Endothelial cell of umbilical vein (primary cell): ENCODE data around the gene ZNF428. TPM values are rescaled to one million over a fixed set of nuclear protein-coding genes. Genes with fewer than 3 reads are reported as not detected.

Source experiments
- BruUV-seq: library from RNA; stranded (reverse); fragments of 400-500 nt; replicated peaks from 2 replicates; lab custom pipeline; 2021; lab: Mats Ljungman, UMichigan
- CTCF ChIA-PET: fragments of 300-600, 350-600 bp; sonication (Branson Sonifier 250); formaldehyde crosslinking; loops from one replicate; lab custom pipeline; 2021; ENCODE audit warnings: antibody characterized with exemption, inconsistent platforms; lab: Charles Lee
- POLR2A ChIA-PET: fragments of 300-600, 350-600 bp; sonication (Branson Sonifier 250); formaldehyde crosslinking; loops from one replicate; lab custom pipeline; 2021; ENCODE audit warnings: antibody characterized with exemption, inconsistent platforms; lab: Charles Lee
- DNase-seq: peaks from one replicate; pipeline ENCODE4 v3.0.0-alpha.2; 2011; ENCODE audit warnings: low read depth, low spot score
- FAIRE-seq: peaks from 2 replicates; lab custom pipeline; 2011; peaks lifted over from hg19 to GRCh38; lab: Jason Lieb, UNC
- H2AFZ ChIP-seq: 2 replicates; pipeline ENCODE4 v1.6.0; 2012; ENCODE audit warnings: low read depth, low read length, control low read depth, inconsistent platforms
- H3K27ac ChIP-seq: 2 replicates; pipeline ENCODE4 v1.5.1; 2011; ENCODE audit warnings: low read depth, mild to moderate bottlenecking, control low read depth, low read length, moderate library complexity; ENCODE audit not compliant: insufficient read depth
- H3K27me3 ChIP-seq, 2 experiments: 2 replicates each; pipeline versions ENCODE4 v1.6.0 to v1.6.1; 2011; ENCODE audit warnings: low read length in 2 of 2, mixed read lengths in 1 of 2; ENCODE audit not compliant: control insufficient read depth in 2 of 2, insufficient read depth in 2 of 2
- H3K36me3 ChIP-seq, 2 experiments: 2 replicates in 1 of 2; 3 replicates in 1 of 2; pipeline ENCODE4 v1.5.1; 2011; ENCODE audit warnings: low read length in 2 of 2, mild to moderate bottlenecking in 1 of 2, moderate library complexity in 1 of 2; ENCODE audit not compliant: control insufficient read depth in 2 of 2, insufficient read depth in 2 of 2; ENCODE audit errors: extremely low read depth in 1 of 2
- H3K4me1 ChIP-seq: 3 replicates; pipeline ENCODE4 v1.5.1; 2011; ENCODE audit warnings: mild to moderate bottlenecking, low read length; ENCODE audit not compliant: control insufficient read depth, insufficient read depth; ENCODE audit errors: extremely low read depth
- H3K4me2 ChIP-seq: 2 replicates; pipeline ENCODE4 v1.6.1; 2011; ENCODE audit warnings: low read length, control low read depth, mixed read lengths; ENCODE audit not compliant: insufficient read depth
- H3K4me3 ChIP-seq, 3 experiments: fragments of 200-600 bp in 1 of 3; sonication (generic), shearing (Covaris generic) in 1 of 3; replicated peaks in 1 of 3; 2 replicates each; pipeline ENCODE4 v1.5.1; 2011 to 2016; ENCODE audit warnings: control low read depth in 3 of 3, low read length in 3 of 3, mild to moderate bottlenecking in 2 of 3, inconsistent platforms in 1 of 3, low read depth in 1 of 3, moderate library complexity in 1 of 3; ENCODE audit not compliant: insufficient read depth in 1 of 3
- H3K79me2 ChIP-seq: 2 replicates; pipeline ENCODE4 v1.6.0; 2012; ENCODE audit warnings: low read length, inconsistent platforms; ENCODE audit not compliant: control insufficient read depth, insufficient read depth
- H3K9ac ChIP-seq: replicated peaks from 2 replicates; pipeline ENCODE3; 2011; ENCODE audit warnings: low read length, control low read depth; ENCODE audit not compliant: insufficient read depth; ENCODE audit errors: extremely low read depth
- H3K9me1 ChIP-seq: replicated peaks from 3 replicates; pipeline ENCODE4 v1.6.0; 2011; ENCODE audit warnings: mild to moderate bottlenecking, low read length; ENCODE audit not compliant: control insufficient read depth, insufficient read depth; ENCODE audit errors: extremely low read depth
- H3K9me3 ChIP-seq: replicated peaks from 2 replicates; pipeline ENCODE4 v1.5.1; 2012; ENCODE audit warnings: low read length, inconsistent platforms; ENCODE audit not compliant: control insufficient read depth, insufficient read depth
- H4K20me1 ChIP-seq: replicated peaks from 2 replicates; pipeline ENCODE3; 2011; ENCODE audit warnings: mild to moderate bottlenecking, low read length; ENCODE audit not compliant: control insufficient read depth, insufficient read depth; ENCODE audit errors: extremely low read depth
- EZH2 ChIP-seq: IDR thresholded peaks from 2 replicates; pipeline ENCODE4 v1.6.1; 2012; ENCODE audit warnings: borderline replicate concordance, low read depth, mild to moderate bottlenecking, moderate library complexity, low read length, inconsistent platforms; ENCODE audit not compliant: severe bottlenecking
- GATA2 ChIP-seq: IDR thresholded peaks from 2 replicates; pipeline ENCODE4 v1.7.0; 2011; ENCODE audit warnings: low read depth, mild to moderate bottlenecking, moderate library complexity, mixed read lengths, low read length; ENCODE audit not compliant: insufficient read length, insufficient read depth
- MYC ChIP-seq: IDR thresholded peaks from one replicate; pipeline ENCODE4 v1.6.1; 2011; ENCODE audit warnings: mild to moderate bottlenecking, low read depth, low read length
- POLR2A ChIP-seq: IDR thresholded peaks from 2 replicates; pipeline ENCODE4 v1.6.1; 2012; ENCODE audit warnings: low read depth, mild to moderate bottlenecking, control low read depth, low read length
- POLR2AphosphoS5 ChIP-seq: IDR thresholded peaks from 2 replicates; pipeline ENCODE4 v1.6.1; 2012; ENCODE audit warnings: low read depth, mild to moderate bottlenecking, control low read depth, low read length, moderate library complexity; ENCODE audit not compliant: insufficient read depth
- dilution Hi-C: fragments of 300-500 bp; cut with MboI; formaldehyde crosslinking; loops from one replicate; pipeline ENCODE4 v1.15.0; 2019; ENCODE audit warnings: low sequenced_read_pairs; ENCODE audit not compliant: extremely low pct_ligation_motif_present
- intact Hi-C: fragments of 100-400 bp; cut with micrococcal nuclease; formaldehyde crosslinking; loops from one replicate; pipeline ENCODE4 v1.10.0; 2022
- polyA plus RNA-seq, 4 experiments: library from polyadenylated mRNA; depleted of rRNA in 3 of 4; stranded (reverse) in 3 of 4; unstranded in 1 of 4; fragments of >200 nt; gene quantifications; 2 replicates each; pipeline versions ENCODE4 v1.2.1 to v1.2.3, GENCODE V29; 2011 to 2012; ENCODE audit warnings: missing spikeins in 1 of 4
- total RNA-seq: library from RNA; stranded (reverse); gene quantifications from 2 replicates; pipeline ENCODE4 v1.2.3, GENCODE V29; 2021
- TF ChIP-seq, protein P1 (sequence below), 2 donors: IDR thresholded peaks; 1 replicate in 1 of 2; 2 replicates in 1 of 2; pipeline ENCODE4 v1.5.1; 2011; ENCODE audit warnings: low read length in 2 of 2, mild to moderate bottlenecking in 2 of 2, moderate library complexity in 2 of 2, control low read depth in 1 of 2, inconsistent platforms in 1 of 2, low read depth in 1 of 2; ENCODE audit not compliant: insufficient read depth in 1 of 2; ENCODE audit errors: extremely low read depth in 1 of 2

ZNF428 gene
- total and polyA plus RNA-seq, 2 donors (not counting 3 experiments of a cell fraction or from before 2014, with no cell fraction given), result 29.2 to 56.2 TPM

DNA sequence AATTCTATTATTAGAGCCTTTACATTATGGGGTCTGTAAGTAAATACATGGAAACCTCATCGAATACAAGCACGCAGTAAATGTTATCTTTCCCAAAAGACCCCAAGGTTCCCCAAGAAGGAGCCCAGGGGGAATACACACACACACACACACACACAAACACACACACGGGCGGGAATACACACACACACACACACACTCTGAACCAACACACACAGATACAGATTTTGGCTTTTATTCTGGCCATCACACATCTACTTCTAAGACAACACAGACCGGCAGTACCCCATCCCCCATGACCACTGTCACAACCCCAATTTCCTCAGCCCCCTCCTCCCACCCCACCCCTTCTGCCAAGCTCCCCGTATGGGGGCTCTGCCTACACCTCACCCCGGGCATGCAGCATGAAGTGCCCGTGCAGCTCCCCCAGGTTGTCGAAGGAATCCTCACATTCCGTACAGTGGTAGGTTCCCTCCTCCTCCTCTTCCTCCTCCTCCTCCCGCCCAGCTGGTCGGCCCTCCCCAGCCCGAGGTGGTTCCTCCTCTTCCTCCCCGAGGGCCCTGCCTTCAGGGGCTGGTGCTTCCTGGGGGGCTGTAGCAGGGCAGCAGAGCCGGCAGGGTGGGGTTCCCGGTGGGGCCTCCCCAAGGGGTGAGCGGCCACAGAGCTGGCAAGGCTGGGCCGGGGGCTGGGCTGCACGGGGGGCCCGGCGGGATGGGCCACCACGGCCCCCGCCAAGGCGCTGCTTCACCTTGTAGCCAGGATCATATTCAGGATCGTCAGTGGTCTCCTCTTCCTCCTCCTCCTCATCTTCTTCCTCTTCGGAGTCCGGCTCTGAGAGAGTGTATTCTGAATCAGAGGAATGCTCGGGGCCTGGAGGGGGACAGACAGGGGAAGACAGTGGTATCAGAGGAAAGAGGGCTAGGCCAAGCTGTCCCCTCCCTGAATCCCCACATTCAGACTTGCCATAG, 11.9 kb downstream of the ZNF428 start:
- no peak overlapping the region for H3K27ac ChIP-seq
- intact Hi-C loops (no loop called here), dilution Hi-C loops (no loop called here)
- no peaks in the 10 kb centered on the region for H4K20me1 ChIP-seq
- H3K27me3 ChIP-seq, result no peaks in the 10 kb centered on the region
- DNase-seq, result no peak
- no peak overlapping the region for H3K4me2 ChIP-seq
- H3K4me1 ChIP-seq, result no peaks in the 10 kb centered on the region
- no peaks in the 10 kb centered on the region for H3K9me1 ChIP-seq
- peaks cover 0 to 23% of the 10 kb centered on the region in 2 experiments for H3K36me3 ChIP-seq
- H3K4me3 ChIP-seq, result no peak overlapping the region
- no peak overlapping the region for H3K9ac ChIP-seq
- TF ChIP-seq, protein P1, sequence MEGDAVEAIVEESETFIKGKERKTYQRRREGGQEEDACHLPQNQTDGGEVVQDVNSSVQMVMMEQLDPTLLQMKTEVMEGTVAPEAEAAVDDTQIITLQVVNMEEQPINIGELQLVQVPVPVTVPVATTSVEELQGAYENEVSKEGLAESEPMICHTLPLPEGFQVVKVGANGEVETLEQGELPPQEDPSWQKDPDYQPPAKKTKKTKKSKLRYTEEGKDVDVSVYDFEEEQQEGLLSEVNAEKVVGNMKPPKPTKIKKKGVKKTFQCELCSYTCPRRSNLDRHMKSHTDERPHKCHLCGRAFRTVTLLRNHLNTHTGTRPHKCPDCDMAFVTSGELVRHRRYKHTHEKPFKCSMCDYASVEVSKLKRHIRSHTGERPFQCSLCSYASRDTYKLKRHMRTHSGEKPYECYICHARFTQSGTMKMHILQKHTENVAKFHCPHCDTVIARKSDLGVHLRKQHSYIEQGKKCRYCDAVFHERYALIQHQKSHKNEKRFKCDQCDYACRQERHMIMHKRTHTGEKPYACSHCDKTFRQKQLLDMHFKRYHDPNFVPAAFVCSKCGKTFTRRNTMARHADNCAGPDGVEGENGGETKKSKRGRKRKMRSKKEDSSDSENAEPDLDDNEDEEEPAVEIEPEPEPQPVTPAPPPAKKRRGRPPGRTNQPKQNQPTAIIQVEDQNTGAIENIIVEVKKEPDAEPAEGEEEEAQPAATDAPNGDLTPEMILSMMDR (IDR thresholded peaks at IDR 0.05; ENCODE audit: extremely low read depth in 1 of 2, insufficient read depth in 1 of 2, low read depth in 1 of 2, low read length in 2 of 2), result no peak
- no peak for TF ChIP-seq MYC
- TF ChIP-seq EZH2, result no peak
- TF ChIP-seq POLR2A, result no peak
- no peak for TF ChIP-seq GATA2
- TF ChIP-seq POLR2AphosphoS5, result no peak
- peaks cover 4% of the 10 kb centered on the region for H3K79me2 ChIP-seq
- BruUV-seq, result TSS peak; percentile 47
- no peaks in the 10 kb centered on the region for H3K9me3 ChIP-seq
- ChIA-PET CTCF (no interaction called here), POLR2A (no interaction called here)
- FAIRE-seq, result no peak
- no peak overlapping the region for H2AFZ ChIP-seq
